ENCODE results near the gene DDT.
"Not testable (repeated sequence)": the region's sequence is repeated elsewhere in the genome, so short reads cannot be mapped to it uniquely, and the experiment has no call there.

The DDT gene

GRCh38 chr22:23956301-23956900 is 17.8 kb downstream of the DDT start:
- peak; percentile 3 for DNase-seq (ENCODE audit: low read depth)
- TF ChIP-seq CTCF (IDR thresholded peaks at IDR 0.05; ENCODE audit: control insufficient read depth, insufficient read depth, low read depth, low read length, missing control alignments): peak; percentile 77
- not testable (repeated sequence) for H3K4me3 ChIP-seq (ENCODE audit: control insufficient read depth, low read depth, low read length)

- H3K4me3 ChIP-seq (ENCODE audit: control insufficient read depth, low read depth, low read length); DNase-seq (ENCODE audit: low read depth): not testable (repeated sequence)
Observed at GRCh38 chr22:23955886-23956285, 18.4 kb downstream of the DDT start.

- not testable (repeated sequence) for DNase-seq (ENCODE audit: low read depth); H3K4me3 ChIP-seq (ENCODE audit: control insufficient read depth, low read depth, low read length)
Observed at GRCh38 chr22:23954991-23955305, 19.3 kb downstream of the DDT start.

- not testable (repeated sequence) for H3K4me3 ChIP-seq (ENCODE audit: control insufficient read depth, low read depth, low read length); DNase-seq (ENCODE audit: low read depth)
Observed at GRCh38 chr22:23954193-23954990, 19.8 kb downstream of the DDT start.

- not testable (repeated sequence) for H3K4me3 ChIP-seq (ENCODE audit: control insufficient read depth, low read depth, low read length)
Observed at GRCh38 chr22:23953485-23953884, 20.8 kb downstream of the DDT start.

GRCh38 chr22:23952794-23953405 is 21.3 kb downstream of the DDT start:
- not testable (repeated sequence) for H3K4me3 ChIP-seq (ENCODE audit: control insufficient read depth, low read depth, low read length); DNase-seq (ENCODE audit: low read depth)

More at GRCh38 chr22:23953485-23953884, 20.8 kb downstream of the DDT start:
- not testable (repeated sequence) for DNase-seq (ENCODE audit: low read depth)

- H3K4me3 ChIP-seq (ENCODE audit: control insufficient read depth, low read depth, low read length); DNase-seq (ENCODE audit: low read depth): not testable (repeated sequence)
Observed at GRCh38 chr22:23951383-23951782, 22.9 kb downstream of the DDT start.

- DNase-seq (ENCODE audit: low read depth); H3K4me3 ChIP-seq (ENCODE audit: control insufficient read depth, low read depth, low read length): not testable (repeated sequence)
Observed at GRCh38 chr22:23949764-23950163, 24.5 kb downstream of the DDT start.

GRCh38 chr22:23947391-23947790 is 26.9 kb downstream of the DDT start:
- DNase-seq (ENCODE audit: low read depth); H3K4me3 ChIP-seq (ENCODE audit: control insufficient read depth, low read depth, low read length): not testable (repeated sequence)

- not testable (repeated sequence) for DNase-seq (ENCODE audit: low read depth); H3K4me3 ChIP-seq (ENCODE audit: control insufficient read depth, low read depth, low read length)
Observed at GRCh38 chr22:23940166-23940565, 34.1 kb downstream of the DDT start.

- no peak for DNase-seq (ENCODE audit: low read depth)
- no peak overlapping the region for H3K4me3 ChIP-seq (ENCODE audit: control insufficient read depth, low read depth, low read length)
- no peak for TF ChIP-seq CTCF (IDR thresholded peaks at IDR 0.05; ENCODE audit: control insufficient read depth, insufficient read depth, low read depth, low read length, missing control alignments)
Observed at GRCh38 chr22:23939017-23939357, 35.3 kb downstream of the DDT start.
